Measurements from ENCODE around the gene ACSL1.

DNA sequence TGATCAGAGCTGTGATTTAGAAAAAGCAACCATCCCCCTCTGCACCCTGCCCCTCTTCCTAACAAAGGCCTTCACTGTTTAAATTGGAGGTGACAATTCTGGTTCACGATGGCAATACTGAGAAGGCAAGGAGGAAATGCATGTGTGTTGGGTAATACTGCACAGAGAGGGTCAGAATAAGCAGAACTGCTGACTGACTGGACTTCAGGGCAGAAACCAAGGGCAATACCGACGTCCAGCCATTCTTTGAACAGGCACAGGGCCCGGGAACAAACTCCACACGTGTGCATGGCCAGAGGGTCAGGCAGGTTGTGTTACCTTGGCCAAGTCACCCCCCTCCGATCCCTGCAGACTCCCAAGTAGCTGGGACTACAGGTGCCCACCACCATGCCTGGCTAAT, 6.0 kb downstream of the ACSL1 start:
- TF ChIP-seq CTCF (IDR thresholded peaks at IDR 0.05) = no peak
- no peak for TF ChIP-seq POLR2A (IDR thresholded peaks at IDR 0.05)

Data from ovary (tissue), 3 donors.